GM23338 (cell line): ENCODE data around the gene BEGAIN. TPM values are rescaled to one million over a fixed set of nuclear protein-coding genes. Genes with fewer than 3 reads are reported as not detected.

Experiments
- ATAC-seq: fragments of 200-7000 bp; cut with Tn5 transposase; 3 replicates; pipeline ENCODE4 v1.9.1; 2020
- DNase-seq: peaks from one replicate; pipeline ENCODE4 v3.0.0-alpha.2; 2015; ENCODE audit warnings: low spot score
- H2AFZ ChIP-seq: fragments of 200-600 bp; sonication (generic); 2 replicates; pipeline ENCODE4 v1.8.0; 2016; ENCODE audit warnings: antibody characterized with exemption, mild to moderate bottlenecking, moderate library complexity
- H3F3A ChIP-seq: fragments of 200-600 bp; sonication (generic); replicated peaks from 2 replicates; pipeline ENCODE4 v1.8.0; 2017; ENCODE audit warnings: antibody characterized with exemption, mixed run types, low read depth
- H3K27ac ChIP-seq: fragments of 200-600 bp; sonication (generic); 2 replicates; pipeline ENCODE4 v1.6.1; 2016; ENCODE audit warnings: low read depth
- H3K27me3 ChIP-seq: fragments of 200-600 bp; sonication (generic); 2 replicates; pipeline ENCODE4 v1.8.0; 2016; ENCODE audit warnings: mild to moderate bottlenecking, mixed run types, moderate library complexity; ENCODE audit not compliant: insufficient read depth
- H3K36me3 ChIP-seq: fragments of 200-600 bp; sonication (generic); 2 replicates; pipeline ENCODE4 v1.8.0; 2016; ENCODE audit warnings: mild to moderate bottlenecking; ENCODE audit not compliant: insufficient read depth
- H3K4me1 ChIP-seq: fragments of 200-600 bp; sonication (generic); 2 replicates; pipeline ENCODE4 v1.8.0; 2016; ENCODE audit warnings: mild to moderate bottlenecking, moderate library complexity; ENCODE audit not compliant: insufficient read depth
- H3K4me2 ChIP-seq: fragments of 200-600 bp; sonication (generic); 2 replicates; pipeline ENCODE4 v1.7.1; 2017; ENCODE audit warnings: mixed run types
- H3K4me3 ChIP-seq: fragments of 200-600 bp; sonication (generic); 2 replicates; pipeline ENCODE4 v1.6.1; 2016; ENCODE audit warnings: mixed run types
- H3K79me2 ChIP-seq: fragments of 200-600 bp; sonication (generic); replicated peaks from 2 replicates; pipeline ENCODE4 v1.8.0; 2017; ENCODE audit warnings: mild to moderate bottlenecking; ENCODE audit not compliant: insufficient read depth
- H3K9me2 ChIP-seq: fragments of 200-600 bp; sonication (generic); 2 replicates; pipeline ENCODE4 v1.8.0; 2017; ENCODE audit not compliant: insufficient read depth
- H4K20me1 ChIP-seq: fragments of 200-600 bp; sonication (generic); replicated peaks from 2 replicates; pipeline ENCODE4 v1.8.0; 2017; ENCODE audit warnings: mild to moderate bottlenecking; ENCODE audit not compliant: insufficient read depth
- H3K27ac Mint-ChIP-seq: 2 replicates; pipeline ENCODE4 v1.8.0; 2020; ENCODE audit warnings: inconsistent platforms, mild to moderate bottlenecking, moderate library complexity, mixed read lengths
- H3K27me3 Mint-ChIP-seq: 3 replicates; pipeline ENCODE4 v1.8.0; 2022; ENCODE audit warnings: low read depth, mild to moderate bottlenecking, moderate library complexity, mixed read lengths, inconsistent platforms; ENCODE audit not compliant: insufficient read depth, poor library complexity
- H3K36me3 Mint-ChIP-seq: 3 replicates; pipeline ENCODE4 v1.8.0; 2021; ENCODE audit warnings: low read depth, mild to moderate bottlenecking, inconsistent platforms, moderate library complexity, mixed read lengths
- H3K4me1 Mint-ChIP-seq: 3 replicates; pipeline ENCODE4 v1.8.0; 2020; ENCODE audit warnings: mild to moderate bottlenecking, inconsistent platforms, mixed read lengths
- H3K4me3 Mint-ChIP-seq: 3 replicates; pipeline ENCODE4 v1.8.0; 2021; ENCODE audit warnings: moderate library complexity, mild to moderate bottlenecking, inconsistent platforms, mixed read lengths
- H3K9me3 Mint-ChIP-seq: 3 replicates; pipeline ENCODE4 v1.8.0; 2020; ENCODE audit warnings: moderate library complexity, mild to moderate bottlenecking, inconsistent platforms, mixed read lengths
- ZNF114 ChIP-seq: fragments of 250-450 bp; sonication (Bioruptor Pico); IDR thresholded peaks from 2 replicates; pipeline ENCODE4 v1.5.0; 2020; ENCODE audit warnings: mild to moderate bottlenecking, moderate library complexity
- ZNF331 ChIP-seq: fragments of 250-450 bp; sonication (Bioruptor Pico); IDR thresholded peaks from 2 replicates; pipeline ENCODE4 v1.5.0; 2020; ENCODE audit warnings: low read depth, mild to moderate bottlenecking, moderate library complexity
- polyA plus RNA-seq: library from polyadenylated mRNA; unstranded; fragments of >200 nt; fragmentation: Nextera tagmentation; extraction: Ambion mirVana; gene quantifications from 2 replicates; pipeline ENCODE4 v1.2.1, GENCODE V29; 2016
- total RNA-seq: library from RNA; depleted of rRNA; stranded (reverse); fragments of >200 nt; shearing (Covaris generic); gene quantifications from 2 replicates; pipeline ENCODE4 v1.2.3, GENCODE V29; 2014
- TF ChIP-seq, protein P1 (sequence below): fragments of 250-450 bp; sonication (Bioruptor Pico); IDR thresholded peaks from 2 replicates; pipeline ENCODE4 v1.5.0; 2020; ENCODE audit warnings: mild to moderate bottlenecking, moderate library complexity
- TF ChIP-seq, protein P2 (sequence below), 2 experiments: fragments of 200-600 bp in 1 of 2; sonication (generic) in 1 of 2; conservative IDR thresholded peaks; 2 replicates each; pipeline versions ENCODE4 v1.5.1 to v1.6.1; 2016 to 2017; ENCODE audit warnings: antibody characterized with exemption in 2 of 2, low read depth in 2 of 2, mild to moderate bottlenecking in 2 of 2, moderate library complexity in 1 of 2
- TF ChIP-seq, protein P3 (sequence below): IDR thresholded peaks from one replicate; pipeline ENCODE4 v1.6.1; 2018; ENCODE audit warnings: antibody characterized with exemption; ENCODE audit not compliant: unreplicated experiment

BEGAIN gene
- total and polyA plus RNA-seq, 2 experiments from 2014 or later: 0.60 to 2.4 TPM

DNA sequence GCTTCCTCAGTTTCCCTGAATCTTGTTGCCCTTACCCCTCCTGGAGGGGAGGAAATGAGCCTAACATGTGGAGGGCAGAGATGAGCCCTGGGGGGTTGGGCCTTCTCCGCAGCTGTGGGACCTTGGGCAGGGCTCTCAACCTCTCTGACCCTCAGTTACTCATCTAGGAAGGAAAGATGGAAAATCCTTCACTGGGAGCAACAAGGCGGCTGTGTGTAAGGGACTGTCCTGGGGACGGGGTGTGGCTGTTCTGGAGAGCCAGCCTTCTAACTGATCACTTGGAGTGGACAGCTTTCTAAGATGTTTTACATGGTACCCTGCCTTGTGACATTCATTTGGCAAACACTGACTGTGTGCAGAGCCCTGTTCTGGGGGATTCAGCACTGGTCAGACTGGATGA, 14.7 kb downstream of the BEGAIN start:
- Histone ChIP-seq H3K79me2 (no peaks in the 10 kb centered on the region), H3K4me1 (peaks cover 17% of the 10 kb centered on the region), H3K36me3 (no peaks in the 10 kb centered on the region), H3K4me3 (0 out of 2 replicates have a peak overlapping the region, but pooled peaks have one; percentile 32), H3F3A (no peaks in the 10 kb centered on the region), H3K27ac (no peak overlapping the region), H3K27me3 (peaks cover 30% of the 10 kb centered on the region), H4K20me1 (no peaks in the 10 kb centered on the region), H3K9me2 (no peaks in the 10 kb centered on the region), H2AFZ (no peak overlapping the region), H3K4me2 (peak overlapping the region; percentile 72)
- Mint-ChIP-seq H3K27me3 (peaks cover 35% of the 10 kb centered on the region), H3K27ac (no peak overlapping the region), H3K9me3 (no peaks in the 10 kb centered on the region), H3K4me3 (peak overlapping the region; percentile 39; the same call in 2 of the 3 replicates), H3K36me3 (no peaks in the 10 kb centered on the region), H3K4me1 (peaks cover 24% of the 10 kb centered on the region)
- no peak for ATAC-seq
- TF ChIP-seq, protein P1, sequence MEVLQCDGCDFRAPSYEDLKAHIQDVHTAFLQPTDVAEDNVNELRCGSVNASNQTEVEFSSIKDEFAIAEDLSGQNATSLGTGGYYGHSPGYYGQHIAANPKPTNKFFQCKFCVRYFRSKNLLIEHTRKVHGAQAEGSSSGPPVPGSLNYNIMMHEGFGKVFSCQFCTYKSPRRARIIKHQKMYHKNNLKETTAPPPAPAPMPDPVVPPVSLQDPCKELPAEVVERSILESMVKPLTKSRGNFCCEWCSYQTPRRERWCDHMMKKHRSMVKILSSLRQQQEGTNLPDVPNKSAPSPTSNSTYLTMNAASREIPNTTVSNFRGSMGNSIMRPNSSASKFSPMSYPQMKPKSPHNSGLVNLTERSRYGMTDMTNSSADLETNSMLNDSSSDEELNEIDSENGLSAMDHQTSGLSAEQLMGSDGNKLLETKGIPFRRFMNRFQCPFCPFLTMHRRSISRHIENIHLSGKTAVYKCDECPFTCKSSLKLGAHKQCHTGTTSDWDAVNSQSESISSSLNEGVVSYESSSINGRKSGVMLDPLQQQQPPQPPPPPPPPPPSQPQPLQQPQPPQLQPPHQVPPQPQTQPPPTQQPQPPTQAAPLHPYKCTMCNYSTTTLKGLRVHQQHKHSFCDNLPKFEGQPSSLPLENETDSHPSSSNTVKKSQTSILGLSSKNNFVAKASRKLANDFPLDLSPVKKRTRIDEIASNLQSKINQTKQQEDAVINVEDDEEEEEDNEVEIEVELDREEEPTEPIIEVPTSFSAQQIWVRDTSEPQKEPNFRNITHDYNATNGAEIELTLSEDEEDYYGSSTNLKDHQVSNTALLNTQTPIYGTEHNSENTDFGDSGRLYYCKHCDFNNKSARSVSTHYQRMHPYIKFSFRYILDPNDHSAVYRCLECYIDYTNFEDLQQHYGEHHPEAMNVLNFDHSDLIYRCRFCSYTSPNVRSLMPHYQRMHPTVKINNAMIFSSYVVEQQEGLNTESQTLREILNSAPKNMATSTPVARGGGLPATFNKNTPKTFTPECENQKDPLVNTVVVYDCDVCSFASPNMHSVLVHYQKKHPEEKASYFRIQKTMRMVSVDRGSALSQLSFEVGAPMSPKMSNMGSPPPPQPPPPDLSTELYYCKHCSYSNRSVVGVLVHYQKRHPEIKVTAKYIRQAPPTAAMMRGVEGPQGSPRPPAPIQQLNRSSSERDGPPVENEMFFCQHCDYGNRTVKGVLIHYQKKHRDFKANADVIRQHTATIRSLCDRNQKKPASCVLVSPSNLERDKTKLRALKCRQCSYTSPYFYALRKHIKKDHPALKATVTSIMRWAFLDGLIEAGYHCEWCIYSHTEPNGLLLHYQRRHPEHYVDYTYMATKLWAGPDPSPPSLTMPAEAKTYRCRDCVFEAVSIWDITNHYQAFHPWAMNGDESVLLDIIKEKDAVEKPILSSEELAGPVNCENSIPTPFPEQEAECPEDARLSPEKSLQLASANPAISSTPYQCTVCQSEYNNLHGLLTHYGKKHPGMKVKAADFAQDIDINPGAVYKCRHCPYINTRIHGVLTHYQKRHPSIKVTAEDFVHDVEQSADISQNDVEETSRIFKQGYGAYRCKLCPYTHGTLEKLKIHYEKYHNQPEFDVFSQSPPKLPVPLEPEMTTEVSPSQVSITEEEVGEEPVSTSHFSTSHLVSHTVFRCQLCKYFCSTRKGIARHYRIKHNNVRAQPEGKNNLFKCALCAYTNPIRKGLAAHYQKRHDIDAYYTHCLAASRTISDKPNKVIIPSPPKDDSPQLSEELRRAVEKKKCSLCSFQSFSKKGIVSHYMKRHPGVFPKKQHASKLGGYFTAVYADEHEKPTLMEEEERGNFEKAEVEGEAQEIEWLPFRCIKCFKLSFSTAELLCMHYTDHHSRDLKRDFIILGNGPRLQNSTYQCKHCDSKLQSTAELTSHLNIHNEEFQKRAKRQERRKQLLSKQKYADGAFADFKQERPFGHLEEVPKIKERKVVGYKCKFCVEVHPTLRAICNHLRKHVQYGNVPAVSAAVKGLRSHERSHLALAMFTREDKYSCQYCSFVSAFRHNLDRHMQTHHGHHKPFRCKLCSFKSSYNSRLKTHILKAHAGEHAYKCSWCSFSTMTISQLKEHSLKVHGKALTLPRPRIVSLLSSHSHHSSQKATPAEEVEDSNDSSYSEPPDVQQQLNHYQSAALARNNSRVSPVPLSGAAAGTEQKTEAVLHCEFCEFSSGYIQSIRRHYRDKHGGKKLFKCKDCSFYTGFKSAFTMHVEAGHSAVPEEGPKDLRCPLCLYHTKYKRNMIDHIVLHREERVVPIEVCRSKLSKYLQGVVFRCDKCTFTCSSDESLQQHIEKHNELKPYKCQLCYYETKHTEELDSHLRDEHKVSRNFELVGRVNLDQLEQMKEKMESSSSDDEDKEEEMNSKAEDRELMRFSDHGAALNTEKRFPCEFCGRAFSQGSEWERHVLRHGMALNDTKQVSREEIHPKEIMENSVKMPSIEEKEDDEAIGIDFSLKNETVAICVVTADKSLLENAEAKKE (CRISPR knock-in tag): no peak
- no peak for DNase-seq

DNA sequence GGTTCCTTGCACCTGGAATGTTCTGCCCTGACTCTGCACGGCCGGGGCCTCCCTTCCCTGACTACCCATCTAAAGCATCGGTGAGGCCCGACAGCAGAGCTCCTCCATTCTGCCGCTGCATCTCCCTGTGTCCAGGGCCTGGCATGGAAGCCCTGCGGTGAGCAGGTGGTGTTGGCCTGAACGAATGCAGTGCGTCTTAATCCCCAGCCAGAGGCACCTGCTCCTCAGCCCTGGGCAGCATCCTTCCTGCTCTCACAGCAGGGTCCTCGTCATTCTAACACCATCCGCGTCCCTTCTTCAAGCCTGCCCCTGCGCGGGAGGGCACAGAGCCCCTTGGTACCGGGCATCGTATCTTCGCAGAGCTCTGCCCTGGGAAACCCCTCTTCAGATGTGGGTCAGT, 15.4 kb downstream of the BEGAIN start:
- H2AFZ ChIP-seq: no peak overlapping the region
- Mint-ChIP-seq H3K4me1 (peaks cover 24% of the 10 kb centered on the region), H3K4me3 (no peak overlapping the region), H3K27ac (no peak overlapping the region), H3K9me3 (no peaks in the 10 kb centered on the region), H3K36me3 (no peaks in the 10 kb centered on the region), H3K27me3 (peaks cover 40% of the 10 kb centered on the region)
- no peaks in the 10 kb centered on the region for H4K20me1 ChIP-seq
- no peak for ATAC-seq
- no peaks in the 10 kb centered on the region for H3K9me2 ChIP-seq
- no peak overlapping the region for H3K4me2 ChIP-seq
- no peak for DNase-seq
- peaks cover 17% of the 10 kb centered on the region for H3K4me1 ChIP-seq
- no peak overlapping the region for H3K4me3 ChIP-seq
- peaks cover 37% of the 10 kb centered on the region for H3K27me3 ChIP-seq
- H3F3A ChIP-seq: no peaks in the 10 kb centered on the region
- no peaks in the 10 kb centered on the region for H3K79me2 ChIP-seq
- no peak overlapping the region for H3K27ac ChIP-seq
- no peaks in the 10 kb centered on the region for H3K36me3 ChIP-seq
- TF ChIP-seq ZNF331 (CRISPR knock-in tag) (no peak), ZNF114 (CRISPR knock-in tag) (no peak)
- TF ChIP-seq, protein P2, sequence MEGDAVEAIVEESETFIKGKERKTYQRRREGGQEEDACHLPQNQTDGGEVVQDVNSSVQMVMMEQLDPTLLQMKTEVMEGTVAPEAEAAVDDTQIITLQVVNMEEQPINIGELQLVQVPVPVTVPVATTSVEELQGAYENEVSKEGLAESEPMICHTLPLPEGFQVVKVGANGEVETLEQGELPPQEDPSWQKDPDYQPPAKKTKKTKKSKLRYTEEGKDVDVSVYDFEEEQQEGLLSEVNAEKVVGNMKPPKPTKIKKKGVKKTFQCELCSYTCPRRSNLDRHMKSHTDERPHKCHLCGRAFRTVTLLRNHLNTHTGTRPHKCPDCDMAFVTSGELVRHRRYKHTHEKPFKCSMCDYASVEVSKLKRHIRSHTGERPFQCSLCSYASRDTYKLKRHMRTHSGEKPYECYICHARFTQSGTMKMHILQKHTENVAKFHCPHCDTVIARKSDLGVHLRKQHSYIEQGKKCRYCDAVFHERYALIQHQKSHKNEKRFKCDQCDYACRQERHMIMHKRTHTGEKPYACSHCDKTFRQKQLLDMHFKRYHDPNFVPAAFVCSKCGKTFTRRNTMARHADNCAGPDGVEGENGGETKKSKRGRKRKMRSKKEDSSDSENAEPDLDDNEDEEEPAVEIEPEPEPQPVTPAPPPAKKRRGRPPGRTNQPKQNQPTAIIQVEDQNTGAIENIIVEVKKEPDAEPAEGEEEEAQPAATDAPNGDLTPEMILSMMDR (conservative IDR thresholded peaks at IDR 0.05; ENCODE audit: low read depth in 2 of 2): no peak
- TF ChIP-seq, protein P3, sequence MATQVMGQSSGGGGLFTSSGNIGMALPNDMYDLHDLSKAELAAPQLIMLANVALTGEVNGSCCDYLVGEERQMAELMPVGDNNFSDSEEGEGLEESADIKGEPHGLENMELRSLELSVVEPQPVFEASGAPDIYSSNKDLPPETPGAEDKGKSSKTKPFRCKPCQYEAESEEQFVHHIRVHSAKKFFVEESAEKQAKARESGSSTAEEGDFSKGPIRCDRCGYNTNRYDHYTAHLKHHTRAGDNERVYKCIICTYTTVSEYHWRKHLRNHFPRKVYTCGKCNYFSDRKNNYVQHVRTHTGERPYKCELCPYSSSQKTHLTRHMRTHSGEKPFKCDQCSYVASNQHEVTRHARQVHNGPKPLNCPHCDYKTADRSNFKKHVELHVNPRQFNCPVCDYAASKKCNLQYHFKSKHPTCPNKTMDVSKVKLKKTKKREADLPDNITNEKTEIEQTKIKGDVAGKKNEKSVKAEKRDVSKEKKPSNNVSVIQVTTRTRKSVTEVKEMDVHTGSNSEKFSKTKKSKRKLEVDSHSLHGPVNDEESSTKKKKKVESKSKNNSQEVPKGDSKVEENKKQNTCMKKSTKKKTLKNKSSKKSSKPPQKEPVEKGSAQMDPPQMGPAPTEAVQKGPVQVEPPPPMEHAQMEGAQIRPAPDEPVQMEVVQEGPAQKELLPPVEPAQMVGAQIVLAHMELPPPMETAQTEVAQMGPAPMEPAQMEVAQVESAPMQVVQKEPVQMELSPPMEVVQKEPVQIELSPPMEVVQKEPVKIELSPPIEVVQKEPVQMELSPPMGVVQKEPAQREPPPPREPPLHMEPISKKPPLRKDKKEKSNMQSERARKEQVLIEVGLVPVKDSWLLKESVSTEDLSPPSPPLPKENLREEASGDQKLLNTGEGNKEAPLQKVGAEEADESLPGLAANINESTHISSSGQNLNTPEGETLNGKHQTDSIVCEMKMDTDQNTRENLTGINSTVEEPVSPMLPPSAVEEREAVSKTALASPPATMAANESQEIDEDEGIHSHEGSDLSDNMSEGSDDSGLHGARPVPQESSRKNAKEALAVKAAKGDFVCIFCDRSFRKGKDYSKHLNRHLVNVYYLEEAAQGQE: no peak
